HCT116 (cell line): Measurements from ENCODE around the gene HDGF. TPM values are rescaled to one million over a fixed set of nuclear protein-coding genes. Genes with fewer than 3 reads are reported as not detected.

Experiments
- ATAC-seq: fragments of 200-7000 bp; cut with Tn5 transposase; 2 replicates; pipeline ENCODE4 v1.9.1; 2020; ENCODE audit warnings: mild to moderate bottlenecking, moderate library complexity
- BruUV-seq: library from RNA; stranded (reverse); fragments of 400-500 nt; replicated peaks from 2 replicates; lab custom pipeline; 2021; lab: Mats Ljungman, UMichigan
- CTCF ChIA-PET: fragments of 300-600 bp; sonication (Branson Sonifier 250); formaldehyde crosslinking; loops from one replicate; lab custom pipeline; 2021; ENCODE audit warnings: antibody characterized with exemption; lab: Charles Lee
- POLR2A ChIA-PET: fragments of 300-600, 350-600 bp; sonication (Branson Sonifier 250); formaldehyde crosslinking; loops from one replicate; lab custom pipeline; 2021; ENCODE audit warnings: antibody characterized with exemption; lab: Charles Lee
- RAD21 ChIA-PET, 2 experiments: fragments of 300-600 bp; sonication (Branson Sonifier 250); formaldehyde crosslinking; loops; one replicate each; lab custom pipeline; 2023; ENCODE audit warnings: low total read pairs in 2 of 2; ENCODE audit not compliant: uncharacterized antibody in 2 of 2, unreplicated experiment in 2 of 2, low non-redundant PET in 1 of 2; lab: Charles Lee
- DNase-seq: peaks from one replicate; pipeline ENCODE4 v3.0.0-alpha.2; 2010; ENCODE audit warnings: low read depth, low spot score
- H2AFZ ChIP-seq: fragments of 200-600 bp; shearing (Covaris generic), sonication (generic); 2 replicates; pipeline ENCODE4 v1.6.1; 2017; ENCODE audit warnings: low read depth, mixed run types, mixed read lengths, antibody characterized with exemption, low read length; ENCODE audit not compliant: poor library complexity, severe bottlenecking
- H3K27ac ChIP-seq: 2 replicates; pipeline ENCODE4 v1.5.1; 2012; ENCODE audit warnings: low read depth, low read length
- H3K27me3 ChIP-seq: fragments of 200-600 bp; sonication (generic); 2 replicates; pipeline ENCODE4 v1.6.1; 2016; ENCODE audit warnings: mixed run types, low read length, mixed read lengths; ENCODE audit not compliant: insufficient read depth
- H3K36me3 ChIP-seq, 2 experiments: fragments of 200-500 bp in 1 of 2; fragments of 200-600 bp in 1 of 2; sonication (Bioruptor generic) in 1 of 2; sonication (generic) in 1 of 2; 2 replicates each; pipeline versions ENCODE4 v1.5.1 to v1.6.1; 2014 to 2016; ENCODE audit warnings: low read length in 2 of 2, inconsistent platforms in 1 of 2, mixed read lengths in 1 of 2, mixed run types in 1 of 2; ENCODE audit not compliant: insufficient read depth in 2 of 2, control insufficient read depth in 1 of 2
- H3K4me1 ChIP-seq, 2 experiments: fragments of 200-600 bp in 1 of 2; sonication (generic) in 1 of 2; 2 replicates each; pipeline versions ENCODE4 v1.5.1 to v1.6.1; 2012 to 2017; ENCODE audit warnings: low read length in 2 of 2, inconsistent platforms in 1 of 2, mild to moderate bottlenecking in 1 of 2, mixed read lengths in 1 of 2, mixed run types in 1 of 2, moderate library complexity in 1 of 2; ENCODE audit not compliant: insufficient read depth in 2 of 2, control insufficient read depth in 1 of 2
- H3K4me2 ChIP-seq: fragments of 200-600 bp; sonication (generic); 2 replicates; pipeline ENCODE4 v1.6.1; 2017; ENCODE audit warnings: mixed run types, low read length, mixed read lengths
- H3K4me3 ChIP-seq, 2 experiments: fragments of 200-600 bp in 1 of 2; sonication (generic) in 1 of 2; replicated peaks in 1 of 2; 2 replicates each; pipeline ENCODE4 v1.5.1; 2011 to 2016; ENCODE audit warnings: low read length in 2 of 2, control low read depth in 1 of 2, low read depth in 1 of 2, mild to moderate bottlenecking in 1 of 2, mixed read lengths in 1 of 2, mixed run types in 1 of 2
- H3K79me2 ChIP-seq: fragments of 200-600 bp; sonication (generic); 2 replicates; pipeline ENCODE4 v1.6.1; 2017; ENCODE audit warnings: mild to moderate bottlenecking, mixed run types, low read length, moderate library complexity, mixed read lengths; ENCODE audit not compliant: insufficient read depth
- H3K9ac ChIP-seq: fragments of 200-600 bp; sonication (generic); 2 replicates; pipeline ENCODE4 v1.6.1; 2016; ENCODE audit warnings: low read length, mixed read lengths
- H3K9me2 ChIP-seq: fragments of 200-600 bp; sonication (generic), shearing (Covaris generic); 2 replicates; pipeline ENCODE4 v1.6.1; 2017; ENCODE audit warnings: mixed run types, mild to moderate bottlenecking, moderate library complexity; ENCODE audit not compliant: insufficient read depth
- H3K9me3 ChIP-seq, 2 experiments: fragments of 200-500 bp in 1 of 2; fragments of 200-600 bp in 1 of 2; sonication (Bioruptor generic) in 1 of 2; sonication (generic) in 1 of 2; 2 replicates each; pipeline ENCODE4 v1.6.1; 2014 to 2017; ENCODE audit warnings: low read length in 2 of 2, mixed read lengths in 2 of 2, inconsistent platforms in 1 of 2, low read depth in 1 of 2, mild to moderate bottlenecking in 1 of 2, mixed run types in 1 of 2, moderate library complexity in 1 of 2; ENCODE audit not compliant: control insufficient read depth in 1 of 2, insufficient read depth in 1 of 2
- H4K20me1 ChIP-seq: fragments of 200-600 bp; sonication (generic), shearing (Covaris generic); 2 replicates; pipeline ENCODE4 v1.6.1; 2017; ENCODE audit warnings: mixed run types, mild to moderate bottlenecking, moderate library complexity; ENCODE audit not compliant: insufficient read depth
- CBX3 ChIP-seq: IDR thresholded peaks from 2 replicates; pipeline ENCODE4 v1.6.1; 2012; ENCODE audit warnings: low read depth
- CEBPB ChIP-seq: IDR thresholded peaks from 2 replicates; pipeline ENCODE4 v1.6.1; 2012; ENCODE audit warnings: low read depth
- EZH2phosphoT487 ChIP-seq: fragments of 200-600 bp; IDR thresholded peaks from 2 replicates; pipeline ENCODE4 v1.6.1; 2018; ENCODE audit warnings: antibody characterized with exemption, borderline replicate concordance
- JUND ChIP-seq: IDR thresholded peaks from 2 replicates; pipeline ENCODE4 v1.6.1; 2012
- MAX ChIP-seq: IDR thresholded peaks from 2 replicates; pipeline ENCODE4 v1.6.1; 2012
- POLR2A ChIP-seq: IDR thresholded peaks from 2 replicates; pipeline ENCODE4 v1.7.0; 2011; ENCODE audit warnings: borderline replicate concordance; ENCODE audit not compliant: insufficient read depth, insufficient read length; ENCODE audit errors: extremely low read depth
- POLR2AphosphoS5 ChIP-seq: IDR thresholded peaks from 2 replicates; pipeline ENCODE4 v1.6.1; 2011; ENCODE audit warnings: mild to moderate bottlenecking, low read depth, low read length, moderate library complexity
- SIN3A ChIP-seq: IDR thresholded peaks from 2 replicates; pipeline ENCODE4 v1.6.1; 2012; ENCODE audit warnings: low read depth
- SRF ChIP-seq: IDR thresholded peaks from 2 replicates; pipeline ENCODE4 v1.6.1; 2012; ENCODE audit warnings: low read depth
- TCF7L2 ChIP-seq: IDR thresholded peaks from 2 replicates; pipeline ENCODE4 v1.7.0; 2011; ENCODE audit warnings: borderline replicate concordance, inconsistent platforms; ENCODE audit not compliant: insufficient read depth, insufficient read length; ENCODE audit errors: extremely low read depth
- ZFX ChIP-seq: fragments of 450-650 bp; IDR thresholded peaks from 2 replicates; pipeline ENCODE4 v1.6.1; 2017
- intact Hi-C: fragments of 100-400 bp; cut with micrococcal nuclease; formaldehyde crosslinking; loops from 2 replicates; pipeline ENCODE4 v1.10.0; 2022
- total RNA-seq: library from RNA; stranded (reverse); gene quantifications from one replicate; pipeline ENCODE4 v1.2.1, GENCODE V29; 2021; ENCODE audit not compliant: unreplicated experiment
- TF ChIP-seq, protein P1 (sequence below), 3 experiments: fragments of 200-600 bp in 1 of 3; sonication (generic) in 1 of 3; IDR thresholded peaks in 2 of 3; conservative IDR thresholded peaks in 1 of 3; 2 replicates each; pipeline ENCODE4 v1.5.1; 2012 to 2017; ENCODE audit warnings: low read depth in 2 of 3, low read length in 2 of 3, antibody characterized with exemption in 1 of 3, borderline replicate concordance in 1 of 3, control low read depth in 1 of 3, mild to moderate bottlenecking in 1 of 3, mixed read lengths in 1 of 3, mixed run types in 1 of 3, moderate library complexity in 1 of 3; ENCODE audit not compliant: insufficient read depth in 1 of 3

Gene HDGF
- total RNA-seq, 1 experiment from 2014 or later = 304 TPM

DNA sequence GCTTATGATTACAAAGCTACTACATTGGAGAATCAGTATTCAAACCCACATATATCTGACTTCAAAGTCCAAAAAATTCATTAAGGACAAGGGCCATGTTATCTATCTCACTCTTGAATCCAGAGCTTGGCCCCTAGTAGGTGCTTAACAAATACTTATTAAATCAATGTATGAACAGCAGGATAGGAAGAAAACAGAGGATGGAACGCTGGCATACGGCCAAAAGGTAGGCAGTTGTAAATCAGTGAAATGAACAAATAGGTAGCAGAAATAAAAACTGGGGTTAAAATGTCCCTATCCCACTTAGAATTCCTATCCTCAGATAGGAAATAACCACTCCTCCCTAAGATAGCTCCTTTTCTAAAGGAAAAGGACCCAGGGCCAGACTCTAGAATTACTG, 12.6 kb downstream of the HDGF start:
- ChIA-PET POLR2A (interaction anchor here (1.2 kb wide), 1 partner anchor 10 kb away, joined by 3 read pairs; the partner anchor contains the start of genes ISG20L2 and METTL25B), RAD21 (no interaction called here), CTCF (interaction anchor here (1.1 to 1.3 kb wide), 2 partner anchors 12 to 49 kb away, joined by 4 to 5 read pairs; no protein-coding TSS in a partner anchor)
- Histone ChIP-seq H2AFZ (no peak overlapping the region), H3K36me3 (peaks cover 20 to 27% of the 10 kb centered on the region in 2 experiments; a peak in 3 of 4 replicates), H3K4me3 (no peak overlapping the region), H3K9ac (no peak overlapping the region), H3K9me3 (no peaks in the 10 kb centered on the region), H4K20me1 (no peaks in the 10 kb centered on the region), H3K79me2 (peaks cover 35% of the 10 kb centered on the region), H3K4me2 (no peak overlapping the region), H3K4me1 (peaks cover 11 to 16% of the 10 kb centered on the region in 2 experiments), H3K27ac (no peak overlapping the region), H3K9me2 (no peaks in the 10 kb centered on the region), H3K27me3 (no peaks in the 10 kb centered on the region)
- intact Hi-C loops = no loop called here
- DNase-seq (no peak), ATAC-seq (no peak)
- BruUV-seq = no TSS peak
- TF ChIP-seq, protein P1, sequence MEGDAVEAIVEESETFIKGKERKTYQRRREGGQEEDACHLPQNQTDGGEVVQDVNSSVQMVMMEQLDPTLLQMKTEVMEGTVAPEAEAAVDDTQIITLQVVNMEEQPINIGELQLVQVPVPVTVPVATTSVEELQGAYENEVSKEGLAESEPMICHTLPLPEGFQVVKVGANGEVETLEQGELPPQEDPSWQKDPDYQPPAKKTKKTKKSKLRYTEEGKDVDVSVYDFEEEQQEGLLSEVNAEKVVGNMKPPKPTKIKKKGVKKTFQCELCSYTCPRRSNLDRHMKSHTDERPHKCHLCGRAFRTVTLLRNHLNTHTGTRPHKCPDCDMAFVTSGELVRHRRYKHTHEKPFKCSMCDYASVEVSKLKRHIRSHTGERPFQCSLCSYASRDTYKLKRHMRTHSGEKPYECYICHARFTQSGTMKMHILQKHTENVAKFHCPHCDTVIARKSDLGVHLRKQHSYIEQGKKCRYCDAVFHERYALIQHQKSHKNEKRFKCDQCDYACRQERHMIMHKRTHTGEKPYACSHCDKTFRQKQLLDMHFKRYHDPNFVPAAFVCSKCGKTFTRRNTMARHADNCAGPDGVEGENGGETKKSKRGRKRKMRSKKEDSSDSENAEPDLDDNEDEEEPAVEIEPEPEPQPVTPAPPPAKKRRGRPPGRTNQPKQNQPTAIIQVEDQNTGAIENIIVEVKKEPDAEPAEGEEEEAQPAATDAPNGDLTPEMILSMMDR (IDR thresholded peaks at IDR 0.05 in 2 of 3, conservative IDR thresholded peaks at IDR 0.05 in 1 of 3; ENCODE audit: borderline replicate concordance in 1 of 3, insufficient read depth in 1 of 3, low read depth in 2 of 3, low read length in 2 of 3) = no peak
- TF ChIP-seq POLR2A = no peak
- TF ChIP-seq SRF = no peak
- no peak for TF ChIP-seq CBX3
- TF ChIP-seq POLR2AphosphoS5 = no peak
- no peak for TF ChIP-seq CEBPB
- no peak for TF ChIP-seq SIN3A
- TF ChIP-seq EZH2phosphoT487 = no peak
- no peak for TF ChIP-seq MAX
- no peak for TF ChIP-seq ZFX
- no peak for TF ChIP-seq TCF7L2
- no peak for TF ChIP-seq JUND
